AG09319 (cell line): ENCODE data around the gene MS4A3.
"Not testable (repeated sequence)": the region's sequence is repeated elsewhere in the genome, so short reads cannot be mapped to it uniquely, and the experiment has no call there.

Experiments
- DNase-seq: peaks from one replicate; pipeline ENCODE4 v3.0.0-alpha.2; 2010; ENCODE audit warnings: low read depth; ENCODE audit errors: extremely low read depth
- TF ChIP-seq, protein P1 (sequence below): IDR thresholded peaks from 2 replicates; pipeline ENCODE4 v1.5.1; 2011; ENCODE audit warnings: low read depth, mild to moderate bottlenecking, inconsistent platforms, low read length, moderate library complexity

The MS4A3 gene, protein sequence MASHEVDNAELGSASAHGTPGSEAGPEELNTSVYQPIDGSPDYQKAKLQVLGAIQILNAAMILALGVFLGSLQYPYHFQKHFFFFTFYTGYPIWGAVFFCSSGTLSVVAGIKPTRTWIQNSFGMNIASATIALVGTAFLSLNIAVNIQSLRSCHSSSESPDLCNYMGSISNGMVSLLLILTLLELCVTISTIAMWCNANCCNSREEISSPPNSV

DNA sequence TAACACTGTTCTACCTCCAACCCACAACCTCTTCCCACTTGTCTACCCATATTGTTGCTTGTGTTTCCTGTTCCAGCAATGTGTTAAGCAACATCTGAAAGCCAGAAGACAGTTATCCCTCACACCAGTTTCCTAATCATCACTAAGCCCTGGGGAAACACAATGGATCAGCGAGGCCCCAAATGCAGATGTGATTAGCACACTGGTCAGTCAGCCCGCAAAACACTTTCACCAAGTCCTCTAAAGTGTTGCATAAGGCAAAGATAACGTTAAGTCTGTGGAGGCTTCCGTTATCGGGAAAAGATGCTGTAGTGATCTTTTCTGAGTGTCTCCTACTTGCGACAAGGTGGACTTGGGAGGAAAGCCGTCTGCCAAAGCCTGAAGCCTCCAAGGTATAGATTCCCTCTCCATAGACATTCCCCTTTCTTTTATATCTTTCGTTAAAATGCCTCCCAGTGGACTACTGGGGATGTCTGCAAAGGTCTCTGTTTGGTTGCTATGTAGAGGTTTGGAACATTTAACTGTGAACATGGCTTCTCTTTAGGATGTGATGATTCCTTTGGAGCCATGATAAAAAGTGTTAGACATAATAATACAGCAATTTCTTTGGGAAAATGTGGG, at the start of gene MS4A3:
MS4A3 (plus strand) TSS at position 317 of the 621 bp plus-strand sequence. CDS start 4,496 bp downstream, outside the sequence.
- TF ChIP-seq, protein P1, sequence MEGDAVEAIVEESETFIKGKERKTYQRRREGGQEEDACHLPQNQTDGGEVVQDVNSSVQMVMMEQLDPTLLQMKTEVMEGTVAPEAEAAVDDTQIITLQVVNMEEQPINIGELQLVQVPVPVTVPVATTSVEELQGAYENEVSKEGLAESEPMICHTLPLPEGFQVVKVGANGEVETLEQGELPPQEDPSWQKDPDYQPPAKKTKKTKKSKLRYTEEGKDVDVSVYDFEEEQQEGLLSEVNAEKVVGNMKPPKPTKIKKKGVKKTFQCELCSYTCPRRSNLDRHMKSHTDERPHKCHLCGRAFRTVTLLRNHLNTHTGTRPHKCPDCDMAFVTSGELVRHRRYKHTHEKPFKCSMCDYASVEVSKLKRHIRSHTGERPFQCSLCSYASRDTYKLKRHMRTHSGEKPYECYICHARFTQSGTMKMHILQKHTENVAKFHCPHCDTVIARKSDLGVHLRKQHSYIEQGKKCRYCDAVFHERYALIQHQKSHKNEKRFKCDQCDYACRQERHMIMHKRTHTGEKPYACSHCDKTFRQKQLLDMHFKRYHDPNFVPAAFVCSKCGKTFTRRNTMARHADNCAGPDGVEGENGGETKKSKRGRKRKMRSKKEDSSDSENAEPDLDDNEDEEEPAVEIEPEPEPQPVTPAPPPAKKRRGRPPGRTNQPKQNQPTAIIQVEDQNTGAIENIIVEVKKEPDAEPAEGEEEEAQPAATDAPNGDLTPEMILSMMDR = no peak
- no peak for DNase-seq

DNA sequence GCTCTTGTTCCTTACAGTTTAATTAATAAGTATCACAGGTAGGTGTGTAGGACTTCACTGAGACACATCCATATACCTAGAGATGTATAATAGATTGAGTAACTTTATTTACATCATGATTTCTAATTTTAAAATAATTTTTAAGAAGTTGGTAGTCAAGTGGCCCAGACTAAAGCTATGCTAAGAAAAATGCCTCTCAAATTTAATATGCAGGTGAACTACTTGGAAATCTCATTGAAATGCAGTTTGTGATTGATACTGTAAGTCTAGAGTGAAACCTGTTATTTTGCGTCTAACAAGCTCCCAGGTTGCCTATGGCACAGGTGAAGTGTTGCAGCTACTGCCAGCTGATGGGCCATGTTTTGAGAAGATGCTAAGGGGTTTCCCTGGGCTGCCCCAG, 39.6 kb upstream of the MS4A3 start, which contains the start of gene OOSP4B:
OOSP4B (plus strand) TSS at position 301 of the 400 bp plus-strand sequence.
- no peak for DNase-seq
- TF ChIP-seq, protein P1 = no peak

DNA sequence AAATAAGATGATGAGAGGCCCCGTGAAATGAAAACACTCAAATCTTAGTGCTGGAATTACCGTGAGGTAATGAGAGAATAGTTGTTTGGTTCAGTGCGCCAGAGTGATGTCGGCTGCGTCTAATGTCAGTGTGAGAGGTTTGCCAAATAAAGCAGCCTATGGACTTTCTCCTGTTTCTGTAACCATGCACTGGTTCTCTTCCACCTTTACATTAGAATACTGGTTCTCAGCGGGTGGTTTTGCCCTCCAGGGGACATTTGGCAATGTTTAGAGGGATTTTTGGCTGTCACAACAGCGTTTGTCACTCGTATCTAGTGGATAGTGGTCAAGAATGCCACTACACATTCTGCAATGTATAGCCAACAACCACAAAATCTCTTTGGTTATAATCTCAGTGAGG, 38.4 kb upstream of the MS4A3 start:
- DNase-seq = no peak
- TF ChIP-seq, protein P1 = no peak

DNA sequence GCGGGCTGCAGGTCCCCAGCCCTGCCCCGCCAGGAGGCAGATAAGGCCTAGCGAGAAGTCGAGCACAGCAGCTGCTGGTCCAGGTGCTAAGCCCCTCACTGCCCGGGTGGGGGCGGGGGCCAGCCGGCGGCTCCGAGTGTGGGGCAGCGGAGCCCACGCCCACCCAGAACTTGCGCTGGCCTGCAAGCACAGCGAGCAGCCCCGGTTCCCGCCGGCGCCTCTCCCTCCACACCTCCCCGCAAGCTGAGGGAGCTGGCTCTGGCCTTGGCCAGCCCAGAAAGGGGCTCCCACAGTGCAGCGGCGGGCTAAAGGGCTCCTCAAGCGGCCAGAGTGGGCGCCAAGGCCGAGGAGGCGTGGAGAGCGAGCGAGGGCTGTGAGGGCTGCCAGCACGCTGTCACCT, 36.1 kb upstream of the MS4A3 start:
- DNase-seq = not testable (repeated sequence)

DNA sequence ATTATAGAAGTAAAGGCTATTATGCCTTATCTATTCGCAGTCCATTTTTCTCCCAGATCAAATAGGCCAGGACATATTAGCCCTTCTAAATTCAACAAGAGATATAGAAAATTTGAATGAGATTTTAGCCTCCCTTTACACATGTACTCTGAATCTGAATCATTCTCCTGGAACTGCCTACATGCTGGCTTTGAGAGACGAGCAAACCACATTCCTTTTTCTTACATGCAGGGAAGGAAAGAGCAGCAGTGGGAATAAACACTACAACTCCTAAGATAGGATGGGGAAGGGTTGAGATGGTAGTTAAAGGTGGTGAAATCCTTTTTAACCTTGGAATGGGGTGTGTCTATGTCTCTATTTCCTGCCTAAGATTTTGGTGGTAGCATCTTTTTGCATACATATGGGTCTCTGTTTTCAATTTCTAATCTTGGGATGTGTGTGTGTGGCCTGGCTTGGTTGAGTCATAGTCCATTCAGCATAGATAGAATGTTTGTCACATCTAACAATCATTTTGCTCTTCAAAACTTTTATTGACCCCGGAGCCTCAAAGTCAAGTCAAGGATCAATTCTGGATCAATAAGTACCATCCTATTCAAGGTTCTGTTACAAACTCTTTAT, 27.3 kb upstream of the MS4A3 start:
- no peak for DNase-seq
- TF ChIP-seq, protein P1 = no peak

DNA sequence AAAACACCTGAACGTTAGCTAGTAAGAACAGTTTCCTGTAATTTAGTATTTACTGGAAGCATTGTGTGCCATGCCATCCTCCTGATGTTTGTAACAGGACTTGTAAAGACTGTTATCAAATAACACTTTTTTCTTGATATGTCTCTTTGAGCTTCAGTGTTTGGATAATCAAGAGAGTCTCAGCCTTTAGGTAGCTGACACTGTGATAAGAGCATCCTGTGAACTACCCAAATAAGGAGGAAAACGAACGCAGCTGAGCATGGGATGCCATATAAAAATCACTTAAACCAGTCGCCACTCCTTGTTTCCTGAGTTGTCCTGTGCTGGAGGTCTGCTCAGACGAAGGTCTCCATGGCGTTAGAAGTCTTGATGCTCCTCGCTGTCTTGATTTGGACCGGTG, 16.4 kb upstream of the MS4A3 start, which contains the start of gene OOSP2:
OOSP2 (plus strand) TSS at position 301 of the 400 bp plus-strand sequence; CDS start at position 352, 51 bp downstream.
- TF ChIP-seq, protein P1 = no peak
- no peak for DNase-seq

DNA sequence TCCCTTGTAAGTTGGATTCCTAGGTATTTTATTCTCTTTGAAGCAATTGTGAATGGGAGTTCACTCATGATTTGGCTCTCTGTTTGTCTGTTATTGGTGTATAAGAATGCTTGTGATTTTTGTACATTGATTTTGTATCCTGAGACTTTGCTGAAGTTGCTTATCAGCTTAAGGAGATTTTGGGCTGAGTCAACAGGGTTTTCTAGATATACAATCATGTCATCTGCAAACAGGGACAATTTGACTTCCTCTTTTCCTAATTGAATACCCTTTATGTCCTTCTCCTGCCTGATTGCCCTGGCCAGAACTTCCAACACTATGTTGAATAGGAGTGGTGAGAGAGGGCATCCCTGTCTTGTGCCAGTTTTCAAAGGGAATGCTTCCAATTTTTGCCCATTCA, 6.0 kb upstream of the MS4A3 start:
- not testable (repeated sequence) for DNase-seq

DNA sequence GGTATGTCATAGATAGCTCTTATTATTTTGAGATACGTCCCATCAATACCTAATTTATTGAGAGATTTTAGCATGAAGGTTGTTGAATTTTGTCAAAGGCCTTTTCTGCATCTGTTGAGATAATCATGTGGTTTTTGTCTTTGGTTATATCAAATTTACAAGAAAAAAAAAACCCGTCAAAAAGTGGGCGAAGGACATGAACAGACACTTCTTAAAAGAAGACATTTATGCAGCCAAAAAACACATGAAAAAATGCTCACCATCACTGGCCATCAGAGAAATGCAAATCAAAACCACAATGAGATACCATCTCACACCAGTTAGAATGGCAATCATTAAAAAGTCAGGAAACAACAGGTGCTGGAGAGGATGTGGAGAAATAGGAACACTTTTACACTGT, 5.6 kb upstream of the MS4A3 start:
- DNase-seq = not testable (repeated sequence)

DNA sequence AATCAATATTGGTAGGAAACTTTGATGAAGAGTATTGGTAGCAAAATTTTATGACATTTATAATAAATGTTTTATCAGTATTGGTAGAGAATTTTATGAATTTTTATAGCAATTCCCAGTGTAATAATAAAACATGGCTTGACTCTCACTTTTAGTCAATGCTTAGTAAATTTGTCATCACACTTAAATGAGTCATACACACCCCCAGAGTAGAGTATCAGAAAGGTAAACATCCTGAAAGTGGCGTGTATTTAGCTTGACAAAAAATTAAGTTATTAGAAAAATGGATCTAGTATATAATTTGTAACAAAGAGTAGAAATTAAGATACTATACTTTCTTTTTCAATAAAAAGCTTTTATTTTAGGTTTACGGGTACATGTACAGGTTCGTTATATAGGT, 2.6 kb downstream of the MS4A3 start:
- TF ChIP-seq, protein P1 = no peak
- no peak for DNase-seq
